Astrocyte (in vitro differentiated cells and primary cell): ENCODE measurements around the gene ZNF764. TPM values are rescaled to one million over a fixed set of nuclear protein-coding genes. Genes with fewer than 3 reads are reported as not detected.

ENCODE experiments used
- DNase-seq: peaks from one replicate; pipeline ENCODE4 v3.0.0-alpha.2; 2010; ENCODE audit warnings: low read depth
- FAIRE-seq: peaks from 2 replicates; lab custom pipeline; 2011; peaks lifted over from hg19 to GRCh38; lab: Jason Lieb, UNC
- H2AFZ ChIP-seq: 2 replicates; pipeline ENCODE4 v1.6.0; 2012; ENCODE audit warnings: low read depth, low read length, inconsistent platforms
- H3K27ac ChIP-seq: 2 replicates; pipeline ENCODE4 v1.5.1; 2011; ENCODE audit warnings: low read depth, low read length, inconsistent platforms
- H3K27me3 ChIP-seq: 2 replicates; pipeline ENCODE4 v1.6.0; 2011; ENCODE audit warnings: low read length, inconsistent platforms; ENCODE audit not compliant: insufficient read depth
- H3K36me3 ChIP-seq: 2 replicates; pipeline ENCODE4 v1.5.1; 2011; ENCODE audit warnings: low read length, inconsistent platforms; ENCODE audit not compliant: insufficient read depth
- H3K4me1 ChIP-seq: 2 replicates; pipeline ENCODE4 v1.5.1; 2011; ENCODE audit warnings: low read length, inconsistent platforms; ENCODE audit not compliant: insufficient read depth
- H3K4me2 ChIP-seq: 2 replicates; pipeline ENCODE4 v1.6.0; 2012; ENCODE audit warnings: low read length, inconsistent platforms
- H3K4me3 ChIP-seq: 2 replicates; pipeline ENCODE4 v1.5.1; 2011; ENCODE audit warnings: low read depth, mild to moderate bottlenecking, low read length, inconsistent platforms; ENCODE audit not compliant: insufficient read depth
- H3K79me2 ChIP-seq: 2 replicates; pipeline ENCODE4 v1.6.0; 2012; ENCODE audit warnings: mild to moderate bottlenecking, low read length, inconsistent platforms; ENCODE audit not compliant: insufficient read depth
- H3K9ac ChIP-seq: 2 replicates; pipeline ENCODE4 v1.6.0; 2012; ENCODE audit warnings: mild to moderate bottlenecking, low read length, inconsistent platforms
- H3K9me3 ChIP-seq: 2 replicates; pipeline ENCODE4 v1.5.1; 2012; ENCODE audit warnings: low read depth, mild to moderate bottlenecking, low read length, inconsistent platforms; ENCODE audit not compliant: insufficient read depth
- H4K20me1 ChIP-seq: 2 replicates; pipeline ENCODE4 v1.6.0; 2012; ENCODE audit warnings: low read length, inconsistent platforms; ENCODE audit not compliant: insufficient read depth
- H3K27ac Mint-ChIP-seq: one replicate; pipeline ENCODE4 v1.8.0; 2021; ENCODE audit warnings: mild to moderate bottlenecking, mixed read lengths; ENCODE audit not compliant: unreplicated experiment
- H3K27me3 Mint-ChIP-seq: one replicate; pipeline ENCODE4 v1.8.0; 2021; ENCODE audit warnings: low read depth, mixed read lengths; ENCODE audit not compliant: unreplicated experiment
- H3K36me3 Mint-ChIP-seq: one replicate; pipeline ENCODE4 v1.8.0; 2021; ENCODE audit warnings: low read depth, mixed read lengths; ENCODE audit not compliant: unreplicated experiment
- H3K4me1 Mint-ChIP-seq: one replicate; pipeline ENCODE4 v1.8.0; 2021; ENCODE audit warnings: low read depth, mixed read lengths; ENCODE audit not compliant: unreplicated experiment
- H3K4me3 Mint-ChIP-seq: one replicate; pipeline ENCODE4 v1.8.0; 2021; ENCODE audit warnings: mild to moderate bottlenecking, moderate library complexity, mixed read lengths; ENCODE audit not compliant: unreplicated experiment
- H3K9me3 Mint-ChIP-seq: one replicate; pipeline ENCODE4 v1.8.0; 2021; ENCODE audit warnings: mild to moderate bottlenecking, mixed read lengths; ENCODE audit not compliant: unreplicated experiment
- EZH2 ChIP-seq: IDR thresholded peaks from 2 replicates; pipeline ENCODE4 v1.6.1; 2012; ENCODE audit warnings: mild to moderate bottlenecking, low read length, inconsistent platforms; ENCODE audit not compliant: insufficient read depth
- total RNA-seq: library from RNA; stranded (reverse); gene quantifications from 2 replicates; pipeline ENCODE4 v1.2.1, GENCODE V29; 2021
- TF ChIP-seq, protein P1 (sequence below): IDR thresholded peaks from 2 replicates; pipeline ENCODE4 v1.5.1; 2011; ENCODE audit warnings: low read depth, mild to moderate bottlenecking, inconsistent platforms, low read length, moderate library complexity; ENCODE audit not compliant: insufficient read depth

ZNF764 gene
- total RNA-seq, 1 donor from 2014 or later: 8.5 TPM

DNA sequence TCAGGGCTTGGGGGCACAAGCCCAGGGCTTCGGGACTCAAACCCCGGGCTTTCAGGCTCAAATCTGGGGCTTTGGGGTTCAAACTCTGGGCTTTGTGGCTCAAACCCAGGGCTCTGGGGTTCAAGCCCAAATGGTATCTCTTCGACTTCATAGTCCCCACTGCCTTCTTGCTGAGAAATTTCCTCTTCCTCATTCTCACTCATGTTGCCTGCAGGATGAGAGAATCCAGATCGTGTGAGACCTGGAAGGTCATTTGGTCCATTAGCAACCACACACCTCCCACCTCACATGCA, 32.4 kb downstream of the ZNF764 start:
- Mint-ChIP-seq H3K27ac (no peak overlapping the region), H3K4me3 (peak overlapping the region; percentile 92), H3K4me1 (peaks cover 4% of the 10 kb centered on the region), H3K36me3 (no peaks in the 10 kb centered on the region), H3K9me3 (no peaks in the 10 kb centered on the region), H3K27me3 (no peaks in the 10 kb centered on the region)
- no peaks in the 10 kb centered on the region for H3K36me3 ChIP-seq
- H3K27ac ChIP-seq: no peak overlapping the region
- no peak for DNase-seq
- H2AFZ ChIP-seq: peak overlapping the region; percentile 66
- H3K27me3 ChIP-seq: no peaks in the 10 kb centered on the region
- TF ChIP-seq, protein P1, sequence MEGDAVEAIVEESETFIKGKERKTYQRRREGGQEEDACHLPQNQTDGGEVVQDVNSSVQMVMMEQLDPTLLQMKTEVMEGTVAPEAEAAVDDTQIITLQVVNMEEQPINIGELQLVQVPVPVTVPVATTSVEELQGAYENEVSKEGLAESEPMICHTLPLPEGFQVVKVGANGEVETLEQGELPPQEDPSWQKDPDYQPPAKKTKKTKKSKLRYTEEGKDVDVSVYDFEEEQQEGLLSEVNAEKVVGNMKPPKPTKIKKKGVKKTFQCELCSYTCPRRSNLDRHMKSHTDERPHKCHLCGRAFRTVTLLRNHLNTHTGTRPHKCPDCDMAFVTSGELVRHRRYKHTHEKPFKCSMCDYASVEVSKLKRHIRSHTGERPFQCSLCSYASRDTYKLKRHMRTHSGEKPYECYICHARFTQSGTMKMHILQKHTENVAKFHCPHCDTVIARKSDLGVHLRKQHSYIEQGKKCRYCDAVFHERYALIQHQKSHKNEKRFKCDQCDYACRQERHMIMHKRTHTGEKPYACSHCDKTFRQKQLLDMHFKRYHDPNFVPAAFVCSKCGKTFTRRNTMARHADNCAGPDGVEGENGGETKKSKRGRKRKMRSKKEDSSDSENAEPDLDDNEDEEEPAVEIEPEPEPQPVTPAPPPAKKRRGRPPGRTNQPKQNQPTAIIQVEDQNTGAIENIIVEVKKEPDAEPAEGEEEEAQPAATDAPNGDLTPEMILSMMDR: no peak
- no peak for TF ChIP-seq EZH2
- peaks cover 6% of the 10 kb centered on the region for H3K79me2 ChIP-seq
- no peak for FAIRE-seq
- peak overlapping the region; percentile 66 for H3K4me3 ChIP-seq
- H4K20me1 ChIP-seq: no peaks in the 10 kb centered on the region
- H3K4me1 ChIP-seq: peaks cover 5% of the 10 kb centered on the region
- no peaks in the 10 kb centered on the region for H3K9me3 ChIP-seq
- H3K4me2 ChIP-seq: peak overlapping the region; percentile 99
- H3K9ac ChIP-seq: peak overlapping the region; percentile 90

DNA sequence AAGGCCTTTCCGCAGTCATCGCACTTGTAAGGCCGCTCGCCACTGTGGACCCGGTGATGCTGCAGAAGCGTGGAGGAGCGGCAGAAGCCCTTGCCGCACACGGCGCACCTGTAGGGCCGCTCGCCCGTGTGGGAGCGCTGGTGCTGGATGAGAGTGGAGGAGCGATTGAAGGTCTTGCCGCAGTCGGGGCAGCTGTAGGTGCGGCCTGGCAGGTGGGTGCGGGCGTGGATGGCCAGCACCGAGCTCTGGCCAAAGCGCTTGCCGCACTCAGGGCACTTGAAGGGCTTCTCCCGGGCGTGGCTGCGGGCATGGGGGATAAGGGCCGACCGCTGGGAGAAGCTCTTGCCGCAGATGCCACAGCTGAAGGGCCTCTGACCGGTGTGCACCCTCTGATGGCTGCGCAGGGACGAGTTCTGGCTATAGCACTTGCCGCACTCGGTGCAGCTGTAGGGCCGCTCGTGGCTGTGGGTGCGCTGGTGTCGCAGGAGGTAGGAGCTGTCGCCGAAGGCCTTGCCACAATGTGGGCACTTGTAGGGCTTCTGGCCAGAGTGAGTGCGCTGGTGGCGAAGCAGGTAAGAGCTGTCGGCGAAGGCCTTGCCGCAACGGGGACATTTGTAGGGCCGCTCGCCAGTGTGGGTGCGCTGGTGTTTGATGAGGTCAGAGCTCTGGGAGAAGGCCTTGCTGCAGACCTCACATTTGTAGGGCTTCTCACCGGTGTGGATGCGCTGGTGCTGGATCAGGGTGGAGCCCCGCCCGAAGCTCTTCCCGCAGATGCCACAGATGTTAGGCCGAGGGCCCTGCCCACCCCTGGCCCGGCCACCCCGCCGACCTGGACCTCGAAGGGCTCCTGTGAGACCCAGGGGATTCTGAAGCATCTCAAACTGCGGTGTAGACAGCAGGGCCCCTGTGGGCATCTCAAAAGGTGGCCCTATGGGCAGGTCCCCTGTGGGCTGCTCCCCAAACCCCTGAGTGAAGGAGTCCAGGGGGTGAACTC, 33.3 kb downstream of the ZNF764 start:
- Mint-ChIP-seq H3K27me3 (peaks cover under 1% of the 10 kb centered on the region), H3K36me3 (no peaks in the 10 kb centered on the region), H3K4me3 (peak overlapping the region; percentile 40), H3K27ac (no peak overlapping the region), H3K4me1 (peaks cover 4% of the 10 kb centered on the region), H3K9me3 (no peaks in the 10 kb centered on the region)
- Histone ChIP-seq H2AFZ (no peak overlapping the region), H3K27ac (no peak overlapping the region), H3K79me2 (peaks cover 6% of the 10 kb centered on the region), H3K4me2 (peak overlapping the region; percentile 99), H3K9me3 (no peaks in the 10 kb centered on the region), H3K27me3 (no peaks in the 10 kb centered on the region), H4K20me1 (no peaks in the 10 kb centered on the region), H3K36me3 (no peaks in the 10 kb centered on the region), H3K4me1 (peaks cover 5% of the 10 kb centered on the region), H3K4me3 (no peak overlapping the region), H3K9ac (no peak overlapping the region)
- DNase-seq (no peak), FAIRE-seq (no peak)
- TF ChIP-seq, protein P1: no peak
- TF ChIP-seq EZH2: no peak
